ENCODE data around the gene GORASP2. TPM values are rescaled to one million over a fixed set of nuclear protein-coding genes. Genes with fewer than 3 reads are reported as not detected.

GORASP2 gene
- total RNA-seq, 1 donor from 2014 or later: 78.1 TPM

- Histone ChIP-seq H3K4me3 (ENCODE audit: low read depth, low read length) (no peak overlapping the region), H3K36me3 (ENCODE audit: control insufficient read depth, insufficient read depth, low read length) (no peaks in the 10 kb centered on the region), H3K27me3 (ENCODE audit: control insufficient read depth, insufficient read depth, low read length) (no peaks in the 10 kb centered on the region)
- no peak for DNase-seq (ENCODE audit: low read depth)
- TF ChIP-seq CTCF (IDR thresholded peaks at IDR 0.05; ENCODE audit: insufficient read depth, low read length, poor library complexity, severe bottlenecking): no peak
Observed at GRCh38 chr2:170999654-171000053, 70.6 kb downstream of the GORASP2 start.

DNA sequence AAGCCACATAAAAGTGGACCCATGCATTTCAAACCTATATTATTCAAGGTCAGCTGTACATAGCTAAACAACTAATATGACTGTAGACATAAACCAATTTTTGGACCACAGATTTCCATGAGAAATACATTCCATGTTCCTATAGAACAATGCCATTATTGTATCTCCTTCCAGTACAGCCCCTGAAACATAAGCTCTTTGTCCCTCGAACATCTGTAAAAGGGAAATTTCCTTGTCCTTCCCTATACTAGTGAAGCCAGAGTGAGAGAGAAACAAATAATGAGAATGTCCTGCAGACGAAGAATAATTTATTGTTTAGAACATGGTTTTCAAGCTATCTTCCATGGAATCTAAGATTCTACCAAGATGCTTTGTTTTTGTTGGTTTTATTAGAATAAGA lies 75.3 kb downstream of the GORASP2 start:
- H3K27me3 ChIP-seq (ENCODE audit: control insufficient read depth, insufficient read depth, low read length): no peaks in the 10 kb centered on the region
- H3K36me3 ChIP-seq (ENCODE audit: control insufficient read depth, insufficient read depth, low read length): no peaks in the 10 kb centered on the region
- TF ChIP-seq CTCF (IDR thresholded peaks at IDR 0.05; ENCODE audit: insufficient read depth, low read length, poor library complexity, severe bottlenecking): no peak
- DNase-seq (ENCODE audit: low read depth): no peak
- H3K4me3 ChIP-seq (ENCODE audit: low read depth, low read length): no peak overlapping the region

GRCh38 chr2:171004833-171005232 lies 75.8 kb downstream of the GORASP2 start:
- Histone ChIP-seq H3K4me3 (ENCODE audit: low read depth, low read length) (no peak overlapping the region), H3K27me3 (ENCODE audit: control insufficient read depth, insufficient read depth, low read length) (no peaks in the 10 kb centered on the region), H3K36me3 (ENCODE audit: control insufficient read depth, insufficient read depth, low read length) (no peaks in the 10 kb centered on the region)
- TF ChIP-seq CTCF (IDR thresholded peaks at IDR 0.05; ENCODE audit: insufficient read depth, low read length, poor library complexity, severe bottlenecking): no peak
- DNase-seq (ENCODE audit: low read depth): no peak

DNA sequence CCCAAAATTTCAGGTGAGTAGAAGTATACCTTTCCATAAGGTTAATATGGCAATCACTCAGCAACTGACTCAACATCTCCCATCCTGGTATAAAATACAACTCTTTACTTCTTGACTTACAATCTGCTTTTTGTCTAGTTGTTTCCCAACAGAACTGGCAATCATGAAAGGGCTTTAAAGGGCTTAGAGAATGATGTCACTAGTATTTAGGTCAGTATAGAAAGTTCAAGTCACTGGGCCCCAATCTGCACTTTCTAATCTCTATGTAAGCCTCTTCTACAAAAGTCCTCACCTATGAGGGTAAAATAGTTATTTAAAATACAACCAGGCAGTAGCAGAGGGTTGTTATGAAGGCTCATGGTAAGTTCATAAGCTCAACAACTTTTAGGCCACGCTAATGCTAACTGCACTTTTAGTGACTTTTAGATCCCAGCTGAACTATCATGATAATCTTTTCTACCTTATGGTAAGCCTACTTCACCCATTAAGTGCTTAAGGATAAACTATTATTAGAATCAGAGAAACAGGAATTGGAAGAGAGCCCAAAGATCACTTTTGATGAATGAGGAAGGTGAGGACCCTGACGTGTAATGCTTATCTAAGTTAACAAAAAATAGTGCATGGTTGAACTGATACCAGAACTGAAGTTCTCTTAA lies 79.6 kb downstream of the GORASP2 start:
- TF ChIP-seq CTCF (IDR thresholded peaks at IDR 0.05; ENCODE audit: insufficient read depth, low read length, poor library complexity, severe bottlenecking): no peak
- H3K36me3 ChIP-seq (ENCODE audit: control insufficient read depth, insufficient read depth, low read length): no peaks in the 10 kb centered on the region
- no peak for DNase-seq (ENCODE audit: low read depth)
- H3K4me3 ChIP-seq (ENCODE audit: low read depth, low read length): no peak overlapping the region
- H3K27me3 ChIP-seq (ENCODE audit: control insufficient read depth, insufficient read depth, low read length): no peaks in the 10 kb centered on the region

- no peaks in the 10 kb centered on the region for H3K27me3 ChIP-seq (ENCODE audit: control insufficient read depth, insufficient read depth, low read length)
- no peak for TF ChIP-seq CTCF (IDR thresholded peaks at IDR 0.05; ENCODE audit: insufficient read depth, low read length, poor library complexity, severe bottlenecking)
- DNase-seq (ENCODE audit: low read depth): no peak
- no peaks in the 10 kb centered on the region for H3K36me3 ChIP-seq (ENCODE audit: control insufficient read depth, insufficient read depth, low read length)
- H3K4me3 ChIP-seq (ENCODE audit: low read depth, low read length): no peak overlapping the region
Observed at GRCh38 chr2:171009386-171009785, 80.3 kb downstream of the GORASP2 start.

- no peak for TF ChIP-seq CTCF (IDR thresholded peaks at IDR 0.05; ENCODE audit: insufficient read depth, low read length, poor library complexity, severe bottlenecking)
- DNase-seq (ENCODE audit: low read depth): no peak
- Histone ChIP-seq H3K4me3 (ENCODE audit: low read depth, low read length) (no peak overlapping the region), H3K27me3 (ENCODE audit: control insufficient read depth, insufficient read depth, low read length) (no peaks in the 10 kb centered on the region), H3K36me3 (ENCODE audit: control insufficient read depth, insufficient read depth, low read length) (no peaks in the 10 kb centered on the region)
Observed at GRCh38 chr2:171013851-171014250, 84.8 kb downstream of the GORASP2 start.
